GM12864 (cell line): ENCODE data around the gene CD46.

ENCODE experiments used
- DNase-seq: peaks from one replicate; pipeline ENCODE4 v3.0.0-alpha.2; 2011; ENCODE audit warnings: low read depth
- H3K4me3 ChIP-seq: 2 replicates; pipeline ENCODE4 v1.5.1; 2011; ENCODE audit warnings: mild to moderate bottlenecking, low read depth, low read length, control low read depth
- TF ChIP-seq, protein P1 (sequence below): IDR thresholded peaks from 2 replicates; pipeline ENCODE4 v1.5.1; 2011; ENCODE audit warnings: low read depth, mild to moderate bottlenecking, moderate library complexity, low read length, control low read depth, inconsistent platforms; ENCODE audit errors: missing control alignments

The CD46 gene

DNA sequence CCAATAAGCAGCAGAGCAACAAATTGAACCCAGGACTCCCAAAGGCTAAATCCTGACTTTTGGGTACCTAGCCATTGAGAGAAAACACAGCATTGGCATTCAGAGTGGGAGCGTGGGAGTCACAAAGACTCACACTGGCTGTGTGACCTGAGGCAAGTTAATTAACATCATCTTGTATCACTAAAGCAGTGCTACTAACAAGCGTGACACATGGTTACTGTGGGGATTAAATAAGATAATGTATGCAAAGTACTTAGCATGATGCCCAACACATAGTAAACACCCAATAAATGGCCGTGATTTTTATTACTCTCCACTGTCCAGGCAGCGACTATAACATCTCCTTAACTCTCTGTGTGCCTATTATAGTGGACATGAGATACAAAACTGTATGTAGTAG, 85.8 kb downstream of the CD46 start:
- DNase-seq = no peak
- TF ChIP-seq, protein P1, sequence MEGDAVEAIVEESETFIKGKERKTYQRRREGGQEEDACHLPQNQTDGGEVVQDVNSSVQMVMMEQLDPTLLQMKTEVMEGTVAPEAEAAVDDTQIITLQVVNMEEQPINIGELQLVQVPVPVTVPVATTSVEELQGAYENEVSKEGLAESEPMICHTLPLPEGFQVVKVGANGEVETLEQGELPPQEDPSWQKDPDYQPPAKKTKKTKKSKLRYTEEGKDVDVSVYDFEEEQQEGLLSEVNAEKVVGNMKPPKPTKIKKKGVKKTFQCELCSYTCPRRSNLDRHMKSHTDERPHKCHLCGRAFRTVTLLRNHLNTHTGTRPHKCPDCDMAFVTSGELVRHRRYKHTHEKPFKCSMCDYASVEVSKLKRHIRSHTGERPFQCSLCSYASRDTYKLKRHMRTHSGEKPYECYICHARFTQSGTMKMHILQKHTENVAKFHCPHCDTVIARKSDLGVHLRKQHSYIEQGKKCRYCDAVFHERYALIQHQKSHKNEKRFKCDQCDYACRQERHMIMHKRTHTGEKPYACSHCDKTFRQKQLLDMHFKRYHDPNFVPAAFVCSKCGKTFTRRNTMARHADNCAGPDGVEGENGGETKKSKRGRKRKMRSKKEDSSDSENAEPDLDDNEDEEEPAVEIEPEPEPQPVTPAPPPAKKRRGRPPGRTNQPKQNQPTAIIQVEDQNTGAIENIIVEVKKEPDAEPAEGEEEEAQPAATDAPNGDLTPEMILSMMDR = no peak

DNA sequence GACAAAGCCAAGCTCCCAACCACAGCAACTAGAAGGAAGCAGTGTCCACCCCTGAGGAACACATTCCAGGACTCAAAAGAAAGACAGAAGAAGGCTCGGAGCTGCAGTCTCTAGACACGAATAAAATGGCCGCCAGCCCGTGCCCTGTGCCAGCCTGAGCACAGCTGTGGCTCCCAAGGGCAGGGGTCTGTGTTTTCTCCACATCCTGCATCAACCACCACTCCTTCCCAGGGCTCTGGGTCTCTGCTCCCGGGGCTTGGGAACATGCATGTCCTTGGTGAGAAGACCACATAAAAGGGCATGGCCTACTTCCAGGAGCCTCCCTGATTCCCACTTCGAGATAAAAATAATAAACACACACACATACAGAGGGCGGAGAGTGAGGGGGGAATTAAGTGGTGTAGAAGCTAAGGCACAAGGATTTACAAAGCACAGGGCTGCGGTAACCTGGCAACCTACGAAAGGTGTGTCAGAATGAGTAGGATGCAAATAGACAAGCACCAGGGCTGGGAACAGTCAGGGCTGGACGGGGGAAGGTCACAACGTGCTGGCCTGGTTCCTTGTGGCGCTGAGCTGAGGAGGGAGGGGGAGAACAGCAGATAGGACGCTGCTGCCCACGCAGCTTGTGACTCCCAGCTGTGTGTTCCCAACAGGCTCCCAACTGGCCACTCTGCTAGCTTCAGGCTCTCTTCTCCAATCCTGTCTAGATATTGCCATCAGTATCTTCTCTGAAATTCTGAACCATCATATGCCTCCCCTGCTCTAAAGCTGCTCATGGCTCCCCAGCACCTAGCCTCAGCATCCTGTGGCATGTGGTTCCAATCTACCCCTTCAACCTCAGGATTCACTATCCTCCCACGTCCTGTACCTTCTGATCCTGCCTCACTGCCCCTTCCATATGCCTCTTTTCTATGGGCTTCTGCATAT, 86.6 kb downstream of the CD46 start:
- TF ChIP-seq, protein P1 = no peak
- H3K4me3 ChIP-seq = no peak overlapping the region
- no peak for DNase-seq

More for the DNA sequence above, 85.8 kb downstream of the CD46 start:
- no peak overlapping the region for H3K4me3 ChIP-seq

DNA sequence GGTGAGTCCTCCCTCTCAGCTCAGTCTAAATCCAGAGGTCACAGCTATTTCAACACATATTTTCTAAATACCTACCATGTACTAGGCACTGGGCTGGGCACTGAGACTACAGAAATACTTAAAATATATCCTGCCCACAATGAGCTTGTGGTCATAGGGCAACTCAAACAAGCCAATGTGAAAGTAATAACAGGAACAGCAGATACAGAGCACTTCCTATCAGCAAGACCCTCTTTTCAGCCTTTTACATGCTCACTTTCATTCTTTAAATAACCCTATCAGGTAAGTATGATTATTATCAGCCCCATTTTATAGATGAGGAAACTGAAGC, 87.2 kb downstream of the CD46 start:
- no peak overlapping the region for H3K4me3 ChIP-seq
- no peak for DNase-seq
- TF ChIP-seq, protein P1 = no peak

DNA sequence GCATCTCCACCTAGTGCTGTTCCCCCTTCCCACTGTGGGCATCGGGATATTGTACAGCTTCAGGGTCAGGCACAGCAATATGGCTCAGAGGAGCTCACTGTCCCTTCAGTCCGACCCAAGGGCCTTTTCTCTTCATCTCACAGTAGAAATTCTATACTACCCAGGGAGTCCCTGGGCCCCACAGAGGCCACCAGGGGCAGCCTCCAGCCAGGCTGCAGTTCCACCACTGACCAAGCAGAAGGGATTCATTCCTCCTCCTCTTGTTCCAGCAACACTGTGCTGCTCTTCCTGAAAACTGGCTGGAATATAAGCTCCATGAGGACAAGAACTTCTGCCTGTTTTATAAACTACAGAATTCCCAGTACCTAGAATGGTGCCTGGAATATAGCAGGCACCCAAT, 88.5 kb downstream of the CD46 start:
- no peak for DNase-seq
- TF ChIP-seq, protein P1 = peak; percentile 21
- no peak overlapping the region for H3K4me3 ChIP-seq

DNA sequence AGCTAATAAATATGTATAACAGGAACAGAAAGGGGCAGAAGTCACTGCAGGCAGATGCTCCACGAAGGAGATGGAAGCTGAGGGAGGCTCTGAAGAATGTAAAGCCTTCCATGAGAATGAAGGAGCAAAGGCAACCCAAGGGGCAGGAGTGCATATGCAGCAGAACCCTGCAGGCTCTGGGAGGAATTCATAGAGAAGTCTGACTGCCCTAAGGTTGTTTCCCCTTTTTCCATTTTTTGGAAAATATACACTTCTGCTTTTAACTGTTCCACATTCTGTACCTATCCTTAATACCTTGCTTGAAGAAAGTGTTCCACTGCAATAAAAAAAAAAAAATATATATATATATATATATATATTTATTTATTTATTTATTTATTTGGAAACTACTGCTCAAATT, 89.4 kb downstream of the CD46 start:
- TF ChIP-seq, protein P1 = no peak
- no peak overlapping the region for H3K4me3 ChIP-seq
- no peak for DNase-seq

DNA sequence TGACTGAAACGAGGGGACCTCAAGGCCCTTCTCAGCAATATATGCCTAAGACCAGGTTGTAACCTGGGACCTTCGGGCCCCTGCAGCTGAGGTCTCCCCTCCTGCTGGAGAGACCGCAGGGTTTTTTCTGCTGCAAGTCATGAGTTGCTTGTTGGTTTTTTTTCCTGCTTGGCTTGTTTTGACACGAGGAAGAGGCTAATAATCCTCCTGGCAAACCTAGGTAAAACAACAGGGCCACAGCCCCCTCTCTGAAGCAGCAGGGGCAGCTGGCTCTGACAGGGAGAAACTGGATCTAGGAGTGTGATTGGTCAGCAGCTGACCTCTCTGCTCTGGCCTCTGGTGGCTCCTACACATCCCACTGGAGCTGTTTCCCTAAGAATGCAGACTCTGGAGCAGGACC, 90.0 kb downstream of the CD46 start:
- no peak overlapping the region for H3K4me3 ChIP-seq

DNA sequence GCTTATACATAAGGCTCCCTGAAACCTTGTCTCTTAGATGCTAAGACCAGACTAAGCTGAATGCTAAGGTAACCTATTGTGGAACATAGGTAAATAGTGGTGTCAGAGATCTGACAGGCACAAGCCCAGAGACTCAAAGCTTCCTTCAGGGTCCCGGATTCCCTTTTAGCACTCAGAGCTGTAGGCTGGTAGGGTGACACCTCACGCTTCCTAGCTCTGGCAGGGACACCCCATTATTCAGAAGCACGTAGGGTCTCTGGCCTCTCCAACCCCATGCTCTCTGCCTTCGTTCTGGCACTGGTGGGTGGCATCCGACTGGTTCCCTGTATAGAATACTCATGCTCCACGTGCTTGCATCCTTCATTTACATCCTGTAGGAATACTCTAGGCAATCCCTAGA, 90.7 kb downstream of the CD46 start:
- DNase-seq = no peak
- H3K4me3 ChIP-seq = no peak overlapping the region
- TF ChIP-seq, protein P1 = no peak

More for the DNA sequence above, 90.0 kb downstream of the CD46 start:
- TF ChIP-seq, protein P1 = no peak
- no peak for DNase-seq
